Activated CD8-positive, alpha-beta T cell treated with anti-CD3 and anti-CD28 coated beads for 36 hours (primary cell): ENCODE data around the gene PRKCZ. TPM values are rescaled to one million over a fixed set of nuclear protein-coding genes. Genes with fewer than 3 reads are reported as not detected.

Source experiments
- ATAC-seq: fragments of 200-7000 bp; cut with Tn5 transposase; one replicate; pipeline ENCODE4 v1.10.0; 2021; ENCODE audit warnings: mild to moderate bottlenecking, moderate library complexity
- CTCF ChIA-PET: fragments of 350-600 bp; sonication (Branson Sonifier 250); formaldehyde crosslinking; loops from one replicate; lab custom pipeline; 2021; ENCODE audit warnings: antibody characterized with exemption; lab: Charles Lee
- POLR2A ChIA-PET: fragments of 350-600 bp; sonication (Branson Sonifier 250); formaldehyde crosslinking; loops from one replicate; lab custom pipeline; 2021; ENCODE audit warnings: antibody characterized with exemption; lab: Charles Lee
- DNase-seq: peaks from one replicate; pipeline ENCODE4 v3.0.0-alpha.2; 2020
- H3K27ac Mint-ChIP-seq: one replicate; pipeline ENCODE4 v1.8.0; 2021; ENCODE audit warnings: mild to moderate bottlenecking, mixed read lengths
- H3K27me3 Mint-ChIP-seq: one replicate; pipeline ENCODE4 v1.8.0; 2021; ENCODE audit warnings: mixed read lengths
- H3K36me3 Mint-ChIP-seq: one replicate; pipeline ENCODE4 v1.8.0; 2021; ENCODE audit warnings: low read depth, mixed read lengths
- H3K4me1 Mint-ChIP-seq: one replicate; pipeline ENCODE4 v1.8.0; 2021; ENCODE audit warnings: low read depth, mixed read lengths
- H3K4me3 Mint-ChIP-seq: one replicate; pipeline ENCODE4 v1.8.0; 2021; ENCODE audit warnings: mild to moderate bottlenecking, moderate library complexity, mixed read lengths
- H3K9me3 Mint-ChIP-seq: one replicate; pipeline ENCODE4 v1.8.0; 2021; ENCODE audit warnings: mixed read lengths
- intact Hi-C: fragments of 100-400 bp; cut with micrococcal nuclease; formaldehyde crosslinking; loops from one replicate; pipeline ENCODE4 v1.10.0; 2022
- total RNA-seq, 2 experiments: library from RNA; stranded (reverse); gene quantifications; one replicate each; pipeline ENCODE4 v1.2.3, GENCODE V29; 2021
- TF ChIP-seq, protein P1 (sequence below): fragments of 200-600 bp; IDR thresholded peaks from one replicate; pipeline ENCODE4 v1.8.0; 2022; ENCODE audit warnings: antibody characterized with exemption, mild to moderate bottlenecking

PRKCZ gene
- total RNA-seq, 2 experiments from 2014 or later, result 15.4 to 15.7 TPM

DNA sequence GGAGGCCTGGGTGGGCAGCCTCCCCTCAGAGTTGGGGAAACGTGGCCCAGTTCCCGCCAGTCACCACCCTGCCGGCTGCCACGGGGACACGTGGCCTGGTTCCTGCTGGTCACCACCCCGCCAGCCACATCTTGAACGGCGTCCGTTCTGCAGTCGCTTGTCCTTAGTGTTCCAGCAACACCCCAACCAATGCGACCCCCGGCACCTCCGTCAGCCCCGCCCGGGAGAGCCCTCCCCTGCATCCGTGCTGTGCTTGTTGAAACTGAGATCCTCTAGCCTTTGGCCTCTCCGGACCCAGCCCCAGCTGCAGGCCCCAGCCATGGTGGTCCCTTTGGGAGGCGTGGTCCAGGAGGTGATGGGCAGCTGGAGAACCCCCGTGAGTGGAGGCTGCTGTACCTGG, 18.7 kb downstream of the PRKCZ start:
- no peaks in the 10 kb centered on the region for H3K27me3 Mint-ChIP-seq
- H3K36me3 Mint-ChIP-seq, result peaks cover 15% of the 10 kb centered on the region
- intact Hi-C loops, result no loop called here
- ATAC-seq, result no peak
- DNase-seq, result no peak
- ChIA-PET CTCF (no interaction called here), POLR2A (no interaction called here)
- no peak overlapping the region for H3K4me3 Mint-ChIP-seq
- no peak overlapping the region for H3K27ac Mint-ChIP-seq
- H3K4me1 Mint-ChIP-seq, result peaks cover 9% of the 10 kb centered on the region
- TF ChIP-seq, protein P1, sequence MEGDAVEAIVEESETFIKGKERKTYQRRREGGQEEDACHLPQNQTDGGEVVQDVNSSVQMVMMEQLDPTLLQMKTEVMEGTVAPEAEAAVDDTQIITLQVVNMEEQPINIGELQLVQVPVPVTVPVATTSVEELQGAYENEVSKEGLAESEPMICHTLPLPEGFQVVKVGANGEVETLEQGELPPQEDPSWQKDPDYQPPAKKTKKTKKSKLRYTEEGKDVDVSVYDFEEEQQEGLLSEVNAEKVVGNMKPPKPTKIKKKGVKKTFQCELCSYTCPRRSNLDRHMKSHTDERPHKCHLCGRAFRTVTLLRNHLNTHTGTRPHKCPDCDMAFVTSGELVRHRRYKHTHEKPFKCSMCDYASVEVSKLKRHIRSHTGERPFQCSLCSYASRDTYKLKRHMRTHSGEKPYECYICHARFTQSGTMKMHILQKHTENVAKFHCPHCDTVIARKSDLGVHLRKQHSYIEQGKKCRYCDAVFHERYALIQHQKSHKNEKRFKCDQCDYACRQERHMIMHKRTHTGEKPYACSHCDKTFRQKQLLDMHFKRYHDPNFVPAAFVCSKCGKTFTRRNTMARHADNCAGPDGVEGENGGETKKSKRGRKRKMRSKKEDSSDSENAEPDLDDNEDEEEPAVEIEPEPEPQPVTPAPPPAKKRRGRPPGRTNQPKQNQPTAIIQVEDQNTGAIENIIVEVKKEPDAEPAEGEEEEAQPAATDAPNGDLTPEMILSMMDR, result no peak
- peaks cover 6% of the 10 kb centered on the region for H3K9me3 Mint-ChIP-seq

DNA sequence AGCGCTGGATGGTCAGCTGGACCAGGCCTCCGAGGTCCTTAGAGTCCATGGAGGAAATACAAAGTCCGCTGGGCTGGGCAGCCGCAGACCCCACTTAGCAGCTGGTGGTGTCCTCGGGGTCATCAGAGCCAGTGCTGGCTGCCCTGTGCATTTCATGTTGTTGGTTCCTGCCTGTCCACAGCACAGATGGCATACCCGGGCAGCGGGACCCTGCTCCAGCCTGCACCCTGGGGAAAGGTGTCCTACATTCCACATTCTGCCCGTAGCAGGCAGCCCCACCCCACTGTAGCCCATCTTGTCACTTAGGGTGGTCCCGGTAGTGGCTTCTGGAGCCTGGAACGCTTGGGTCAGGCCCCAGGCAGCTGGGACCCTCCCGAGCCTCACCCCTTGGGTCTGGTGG, 19.8 kb downstream of the PRKCZ start:
- H3K27ac Mint-ChIP-seq, result no peak overlapping the region
- peaks cover 6% of the 10 kb centered on the region for H3K9me3 Mint-ChIP-seq
- H3K4me1 Mint-ChIP-seq, result peaks cover 9% of the 10 kb centered on the region
- ATAC-seq (no peak), DNase-seq (no peak)
- TF ChIP-seq, protein P1, result no peak
- CTCF ChIA-PET, result no interaction called here
- intact Hi-C loops, result no loop called here
- POLR2A ChIA-PET, result no interaction called here
- peaks cover 6% of the 10 kb centered on the region for H3K36me3 Mint-ChIP-seq
- no peaks in the 10 kb centered on the region for H3K27me3 Mint-ChIP-seq
- no peak overlapping the region for H3K4me3 Mint-ChIP-seq

DNA sequence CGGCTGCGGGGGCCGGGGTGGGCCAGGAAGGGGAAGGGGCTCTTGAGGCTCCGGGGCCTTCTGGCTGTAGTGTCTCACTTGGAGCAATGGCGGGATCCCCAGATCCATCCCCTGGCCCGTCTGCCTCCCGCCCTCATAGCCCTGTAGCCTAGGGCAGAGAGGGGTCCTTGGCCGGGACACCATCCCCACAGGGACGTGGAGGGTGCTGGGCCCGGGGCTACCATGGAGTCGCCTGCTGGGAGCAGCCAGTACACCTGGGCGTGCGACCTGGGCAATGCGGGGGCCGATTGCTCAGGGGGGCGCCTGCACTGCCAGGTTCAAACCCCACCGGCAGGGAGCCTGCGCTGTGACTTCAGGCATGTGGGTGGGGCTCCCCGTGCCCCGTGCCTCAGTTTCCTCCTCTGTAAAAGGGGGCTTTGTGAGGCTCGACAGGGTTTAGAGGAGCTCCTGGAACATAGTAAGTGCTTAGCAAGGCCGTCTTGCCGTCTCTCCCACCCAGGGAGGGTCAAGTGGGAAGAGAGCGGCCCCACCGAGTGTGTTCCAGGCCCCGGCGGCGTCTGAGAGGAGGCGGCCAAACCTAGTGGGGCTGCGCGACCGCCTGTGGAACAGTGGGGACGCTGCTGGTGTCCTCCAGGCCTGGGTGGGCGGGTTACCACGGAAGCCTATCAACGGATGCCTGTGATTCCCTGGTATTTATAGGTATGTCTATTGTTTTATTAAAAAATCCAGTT, 20.8 kb downstream of the PRKCZ start:
- Mint-ChIP-seq H3K36me3 (peaks cover 5% of the 10 kb centered on the region), H3K27ac (no peak overlapping the region), H3K9me3 (peaks cover 1% of the 10 kb centered on the region), H3K27me3 (no peaks in the 10 kb centered on the region), H3K4me3 (no peak overlapping the region), H3K4me1 (peaks cover 9% of the 10 kb centered on the region)
- no peak for DNase-seq
- CTCF ChIA-PET, result interaction anchor here (1.4 to 1.6 kb wide), 2 partner anchors 26 to 103 kb away, joined by 6 read pairs; no protein-coding TSS in a partner anchor
- TF ChIP-seq, protein P1, result no peak
- POLR2A ChIA-PET, result no interaction called here
- ATAC-seq, result no peak
- intact Hi-C loops, result no loop called here

DNA sequence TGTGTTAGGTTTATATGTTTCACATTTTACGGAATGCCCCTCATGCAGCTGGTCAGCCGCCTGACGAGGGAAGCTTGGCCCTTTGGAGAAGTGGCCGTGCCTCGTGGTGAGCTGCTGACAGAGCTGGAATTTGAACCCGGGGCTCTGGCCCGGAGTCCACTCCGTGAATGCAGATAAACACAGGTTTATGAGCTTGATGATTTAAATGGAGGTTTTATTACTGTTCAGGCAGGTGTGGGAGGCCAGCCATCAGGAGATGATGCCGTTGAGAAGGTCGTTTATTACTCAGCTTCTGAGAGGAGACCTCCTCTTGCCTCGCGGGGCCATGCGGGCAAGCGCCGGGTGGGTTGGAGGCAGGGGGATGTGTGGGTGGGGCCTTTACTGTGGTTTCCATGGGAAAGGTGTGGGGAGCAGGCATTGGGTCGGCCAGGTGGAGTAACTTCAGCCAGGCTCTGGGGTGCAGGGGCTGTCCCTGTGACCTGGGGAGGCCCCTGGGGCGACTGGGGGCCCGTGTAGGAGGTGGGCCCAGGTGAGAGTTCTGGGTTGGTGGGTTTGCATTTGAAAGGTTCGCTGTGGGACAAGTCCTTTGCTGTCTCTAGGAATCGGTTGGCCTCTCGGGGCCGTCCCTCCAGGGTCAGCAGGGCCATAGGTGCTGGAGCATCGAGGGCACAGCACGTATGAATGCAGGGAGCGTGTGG, 22.0 kb downstream of the PRKCZ start:
- TF ChIP-seq, protein P1, result no peak
- Mint-ChIP-seq H3K27ac (peak overlapping the region; percentile 25), H3K36me3 (peaks cover 10% of the 10 kb centered on the region), H3K9me3 (peaks cover 5% of the 10 kb centered on the region), H3K4me1 (peaks cover 9% of the 10 kb centered on the region), H3K4me3 (no peak overlapping the region), H3K27me3 (no peaks in the 10 kb centered on the region)
- intact Hi-C loops, result no loop called here
- ChIA-PET POLR2A (no interaction called here), CTCF (interaction anchor here (1.4 to 1.6 kb wide), 2 partner anchors 28 to 102 kb away, joined by 6 read pairs; no protein-coding TSS in a partner anchor)
- DNase-seq (peak; percentile 66), ATAC-seq (peak; percentile 91)

DNA sequence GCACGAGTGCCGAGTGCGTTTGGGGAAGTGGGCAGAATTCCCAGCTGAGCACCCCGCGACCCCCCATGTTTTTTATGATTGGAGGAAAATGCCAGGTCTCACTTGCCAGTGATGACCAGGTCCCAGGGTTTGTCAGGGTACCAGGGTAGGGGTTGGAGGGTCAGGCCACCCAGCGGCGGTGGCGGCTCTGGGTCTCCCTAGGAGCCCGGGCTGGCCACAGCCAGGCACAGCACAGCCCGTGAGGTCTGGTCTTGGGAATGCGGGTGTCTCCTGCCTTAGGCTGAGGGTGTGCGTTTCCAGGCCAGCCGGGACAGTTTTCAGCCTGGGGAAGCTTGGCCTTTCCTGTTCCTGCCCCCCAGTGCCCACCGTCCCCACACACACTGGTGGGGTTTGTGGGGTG, 22.7 kb downstream of the PRKCZ start:
- no peaks in the 10 kb centered on the region for H3K27me3 Mint-ChIP-seq
- peaks cover 11% of the 10 kb centered on the region for H3K9me3 Mint-ChIP-seq
- H3K4me3 Mint-ChIP-seq, result no peak overlapping the region
- peaks cover 9% of the 10 kb centered on the region for H3K4me1 Mint-ChIP-seq
- intact Hi-C loops, result no loop called here
- CTCF ChIA-PET, result no interaction called here
- no peak overlapping the region for H3K27ac Mint-ChIP-seq
- TF ChIP-seq, protein P1, result no peak
- peaks cover 16% of the 10 kb centered on the region for H3K36me3 Mint-ChIP-seq
- POLR2A ChIA-PET, result no interaction called here
- no peak for DNase-seq
- no peak for ATAC-seq
